ENCODE measurements around the gene RSPH3.

- TF ChIP-seq POLR2AphosphoS5 (IDR thresholded peaks at IDR 0.05; ENCODE audit: low read depth, low read length) (no peak), JUND (IDR thresholded peaks at IDR 0.05) (no peak), CTCF (IDR thresholded peaks at IDR 0.05 in 2 of 3, conservative IDR thresholded peaks at IDR 0.05 in 1 of 3; ENCODE audit: borderline replicate concordance in 1 of 3, insufficient read depth in 1 of 3, low read depth in 2 of 3, low read length in 2 of 3) (no peak)
Observed at GRCh38 chr6:158987657-158988056, 12.3 kb downstream of the RSPH3 start.

Data from HCT116 (cell line).